Stomach (tissue), 9 donors: ENCODE measurements around the gene ZBTB17. TPM values are rescaled to one million over a fixed set of nuclear protein-coding genes. Genes with fewer than 3 reads are reported as not detected.
A peak's percentile ranks its signal among the peaks of the same experiment; 100 is the strongest.

Source experiments
- DNase-seq, 2 donors: peaks; one replicate each; pipeline versions ENCODE4 v3.0.0 to v3.0.0-alpha.2; 2013 to 2019
- H3K27ac ChIP-seq, 5 donors: fragments of 200-600 bp in 4 of 5; sonication (generic) in 4 of 5; one replicate each; pipeline ENCODE4 v1.5.1; 2013 to 2019; ENCODE audit warnings: mild to moderate bottlenecking in 1 of 5, moderate library complexity in 1 of 5
- H3K27me3 ChIP-seq, 3 donors: fragments of 200-600 bp; sonication (generic); one replicate each; pipeline ENCODE4 v1.5.1; 2017 to 2019; ENCODE audit warnings: mixed run types in 1 of 3
- H3K36me3 ChIP-seq, 4 donors: fragments of 200-600 bp; sonication (generic); 1 replicate in 3 of 4; 2 replicates in 1 of 4; pipeline ENCODE4 v1.5.1; 2016 to 2019
- H3K4me1 ChIP-seq, 4 donors: fragments of 200-600 bp; sonication (generic); one replicate each; pipeline ENCODE4 v1.5.1; 2016 to 2019
- H3K4me3 ChIP-seq, 4 donors: fragments of 200-600 bp; sonication (generic) in 3 of 4; one replicate each; pipeline ENCODE4 v1.5.1; 2016 to 2019; ENCODE audit warnings: mild to moderate bottlenecking in 1 of 4
- H3K9me3 ChIP-seq, 4 donors: fragments of 200-600 bp; sonication (generic); one replicate each; pipeline ENCODE4 v1.5.1; 2016 to 2019
- EP300 ChIP-seq: sonication (generic); formaldehyde crosslinking; IDR thresholded peaks from one replicate; pipeline ENCODE4 v1.6.1; 2017; ENCODE audit warnings: antibody characterized with exemption
- POLR2A ChIP-seq, 4 donors: fragments of 450-650 bp; IDR thresholded peaks; one replicate each; pipeline ENCODE4 v1.6.1; 2016; ENCODE audit warnings: antibody characterized with exemption in 4 of 4, control low read depth in 2 of 4, mild to moderate bottlenecking in 1 of 4, moderate library complexity in 1 of 4
- POLR2AphosphoS5 ChIP-seq, 3 donors: sonication (generic); formaldehyde crosslinking; IDR thresholded peaks; one replicate each; pipeline ENCODE4 v1.6.1; 2016; ENCODE audit warnings: antibody characterized with exemption in 3 of 3
- WGBS, 5 donors: extraction: QIAGEN DNeasy Blood & Tissue Kit in 3 of 5; methylation state at CpG; one replicate each; pipeline versions ENCODE4 v1.1.5 to v1.1.7; 2013 to 2018; 5-methylcytosine and 5-hydroxymethylcytosine counted together
- intact Hi-C: fragments of 100-400 bp; cut with DNase I; formaldehyde crosslinking; loops from one replicate; pipeline ENCODE4 v1.15.1; 2023; ENCODE audit warnings: low total_unique reads
- polyA plus RNA-seq, 3 donors: library from polyadenylated mRNA; stranded (reverse); fragments of 200-250 nt; gene quantifications; one replicate each; pipeline ENCODE4 v1.2.3, GENCODE V29; 2013
- total RNA-seq, 5 donors: library from RNA; depleted of rRNA; stranded (reverse); fragments of >200 nt; gene quantifications; one replicate each; pipeline versions ENCODE4 v1.1.0 to v1.2.3, GENCODE V29; 2014 to 2016
- TF ChIP-seq, protein P1 (sequence below), 7 experiments: fragments of 450-650 bp in 4 of 7; fragments of 200-600 bp in 3 of 7; sonication (generic) in 3 of 7; IDR thresholded peaks; one replicate each; pipeline ENCODE4 v1.5.1; 2016 to 2019; ENCODE audit warnings: antibody characterized with exemption in 7 of 7, control low read depth in 2 of 7, mild to moderate bottlenecking in 1 of 7
- donor health status: healthy with polysubstance abuse.
- donor health status: Bipolar disorder and iron deficiency.
- donor health status: healthy.

The ZBTB17 gene
- total and polyA plus RNA-seq, 8 donors: 13.0 to 136 (median 46.5) TPM

DNA sequence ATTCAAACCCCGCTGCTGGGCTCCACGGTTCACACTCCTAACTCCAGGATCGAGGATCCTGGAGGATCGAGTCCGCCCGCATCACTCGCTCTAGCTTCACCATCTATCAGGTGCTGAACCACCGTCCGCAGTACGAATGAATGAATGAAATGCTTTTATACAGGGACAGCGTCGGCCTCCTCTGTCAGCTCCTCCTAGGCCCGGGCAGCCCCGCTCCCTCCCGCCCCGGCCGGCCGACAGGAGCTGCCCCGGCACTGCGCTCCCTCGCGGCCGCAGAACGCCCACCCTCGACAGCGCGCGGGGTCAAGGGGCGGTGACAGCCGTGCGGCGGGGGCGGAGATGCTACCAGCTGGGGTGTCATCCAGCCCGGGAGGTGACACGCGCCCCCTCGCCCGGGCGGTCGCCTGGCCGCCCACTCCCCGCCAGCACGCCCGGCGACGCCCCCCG lies 520 bp downstream of the ZBTB17 start:
- H3K27ac ChIP-seq: peak overlapping the region; percentile 59 to 90 (median 84)
- 0 to 2% (median 1%) methylated on average over 11 to 47 of the region's 47 CpGs for WGBS, 5 donors
- peak; percentile 31 to 80 for DNase-seq

DNA sequence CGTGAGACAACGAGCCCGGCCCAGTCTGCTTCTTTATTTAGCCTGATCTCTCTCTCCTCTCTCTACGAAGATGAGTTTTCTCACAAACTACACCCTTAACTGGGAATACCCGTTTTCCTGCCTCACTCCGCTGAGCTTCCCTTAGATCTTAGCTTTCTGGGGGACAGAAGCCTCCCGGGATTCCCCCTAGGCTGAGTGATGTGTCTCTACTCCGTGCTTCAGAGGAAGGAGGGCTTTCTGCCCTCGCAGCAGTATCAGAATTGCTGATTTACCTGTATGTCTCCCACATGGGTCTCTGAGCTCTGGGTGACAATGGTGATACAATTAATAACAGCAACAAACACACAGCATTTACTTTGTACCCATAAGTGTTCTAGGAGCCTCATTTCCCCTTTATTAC lies 1.0 kb downstream of the ZBTB17 start:
- WGBS, 5 donors: 43 to 54% (median 49%) methylated on average over 8 to 9 of the region's 9 CpGs
- H3K36me3 ChIP-seq: peaks cover 8 to 30% (median 24%) of the 10 kb centered on the region in 4 donors
- peak overlapping the region; percentile 79 to 100 (median 98) for H3K4me3 ChIP-seq
- TF ChIP-seq, protein P1, sequence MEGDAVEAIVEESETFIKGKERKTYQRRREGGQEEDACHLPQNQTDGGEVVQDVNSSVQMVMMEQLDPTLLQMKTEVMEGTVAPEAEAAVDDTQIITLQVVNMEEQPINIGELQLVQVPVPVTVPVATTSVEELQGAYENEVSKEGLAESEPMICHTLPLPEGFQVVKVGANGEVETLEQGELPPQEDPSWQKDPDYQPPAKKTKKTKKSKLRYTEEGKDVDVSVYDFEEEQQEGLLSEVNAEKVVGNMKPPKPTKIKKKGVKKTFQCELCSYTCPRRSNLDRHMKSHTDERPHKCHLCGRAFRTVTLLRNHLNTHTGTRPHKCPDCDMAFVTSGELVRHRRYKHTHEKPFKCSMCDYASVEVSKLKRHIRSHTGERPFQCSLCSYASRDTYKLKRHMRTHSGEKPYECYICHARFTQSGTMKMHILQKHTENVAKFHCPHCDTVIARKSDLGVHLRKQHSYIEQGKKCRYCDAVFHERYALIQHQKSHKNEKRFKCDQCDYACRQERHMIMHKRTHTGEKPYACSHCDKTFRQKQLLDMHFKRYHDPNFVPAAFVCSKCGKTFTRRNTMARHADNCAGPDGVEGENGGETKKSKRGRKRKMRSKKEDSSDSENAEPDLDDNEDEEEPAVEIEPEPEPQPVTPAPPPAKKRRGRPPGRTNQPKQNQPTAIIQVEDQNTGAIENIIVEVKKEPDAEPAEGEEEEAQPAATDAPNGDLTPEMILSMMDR (IDR thresholded peaks at IDR 0.05): no peak
- TF ChIP-seq POLR2AphosphoS5 (IDR thresholded peaks at IDR 0.05) (no peak), POLR2A (IDR thresholded peaks at IDR 0.05) (no peak), EP300 (no peak)
- intact Hi-C loops: no loop called here
- H3K9me3 ChIP-seq: no peaks in the 10 kb centered on the region
- DNase-seq: no peak
- H3K27me3 ChIP-seq: no peaks in the 10 kb centered on the region
- H3K27ac ChIP-seq: peak overlapping the region in 1 of 5 donors; percentile 90
- H3K4me1 ChIP-seq: peaks cover 11 to 45% (median 29%) of the 10 kb centered on the region in 4 donors

More for the DNA sequence above, 520 bp downstream of the ZBTB17 start:
- intact Hi-C loops: no loop called here
- Histone ChIP-seq H3K9me3 (no peaks in the 10 kb centered on the region), H3K4me1 (peaks cover 11 to 45% (median 29%) of the 10 kb centered on the region in 4 donors), H3K27me3 (no peaks in the 10 kb centered on the region), H3K36me3 (peaks cover 8 to 26% (median 20%) of the 10 kb centered on the region in 4 donors), H3K4me3 (peak overlapping the region; percentile 79 to 100 (median 98))
- TF ChIP-seq EP300: no peak
- TF ChIP-seq, protein P1 (IDR thresholded peaks at IDR 0.05): no peak
- TF ChIP-seq POLR2AphosphoS5 (IDR thresholded peaks at IDR 0.05): no peak
- TF ChIP-seq POLR2A (IDR thresholded peaks at IDR 0.05): no peak

DNA sequence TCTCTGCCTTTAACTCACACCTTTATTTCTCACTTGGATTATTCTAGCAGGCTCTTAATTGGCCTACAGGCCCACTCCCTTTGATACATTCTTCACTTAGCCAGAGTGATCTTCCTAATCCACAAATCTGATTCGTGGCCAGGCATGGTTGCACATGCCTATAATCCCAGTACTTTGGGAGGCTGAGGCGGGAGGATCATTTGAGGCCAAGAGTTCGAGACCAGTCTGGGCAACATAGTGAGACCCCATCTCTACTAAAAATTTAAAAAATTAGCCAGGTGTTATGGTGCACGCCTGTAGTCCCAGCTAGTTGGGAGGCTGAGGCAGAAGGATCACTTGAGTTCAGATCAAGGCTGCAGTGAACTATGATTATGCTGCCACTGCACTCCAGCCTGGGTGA lies 2.1 kb downstream of the ZBTB17 start:
- Histone ChIP-seq H3K36me3 (peaks cover 8 to 41% (median 35%) of the 10 kb centered on the region in 4 donors), H3K4me3 (no peak overlapping the region), H3K27ac (no peak overlapping the region), H3K4me1 (peaks cover 11 to 45% (median 29%) of the 10 kb centered on the region in 4 donors), H3K9me3 (no peaks in the 10 kb centered on the region), H3K27me3 (no peaks in the 10 kb centered on the region)
- TF ChIP-seq EP300 (no peak), POLR2A (IDR thresholded peaks at IDR 0.05) (no peak), POLR2AphosphoS5 (IDR thresholded peaks at IDR 0.05) (no peak)
- TF ChIP-seq, protein P1 (IDR thresholded peaks at IDR 0.05): no peak
- WGBS, 5 donors: 95 to 99% (median 96%) methylated on average over 4 of the region's 4 CpGs
- intact Hi-C loops: no loop called here
- DNase-seq: no peak

DNA sequence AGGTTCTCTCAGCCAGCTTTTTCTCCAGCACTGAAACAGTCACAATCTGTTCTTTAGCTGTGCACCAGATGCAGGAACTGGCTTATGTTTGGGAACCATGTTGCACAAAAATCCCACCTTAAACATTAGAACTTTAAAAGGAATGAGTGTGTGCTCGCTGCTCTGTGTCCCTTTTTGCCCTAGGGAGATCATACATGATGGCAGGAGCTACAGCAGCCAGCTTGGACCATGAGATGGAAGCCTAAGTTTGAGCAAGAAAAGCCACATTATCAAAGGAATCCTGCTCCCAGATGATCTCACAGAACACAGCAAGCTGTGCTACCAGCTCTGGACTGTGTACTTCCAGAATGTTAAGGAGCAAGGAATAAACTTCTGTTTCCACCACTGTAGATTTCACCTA lies 3.5 kb downstream of the ZBTB17 start:
- intact Hi-C loops: no loop called here
- no peak for DNase-seq
- peaks cover 8 to 48% (median 41%) of the 10 kb centered on the region in 4 donors for H3K36me3 ChIP-seq
- WGBS, 5 donors: 87 to 98% (median 95%) methylated on average over 1 of the region's 1 CpG
- no peak for TF ChIP-seq EP300
- TF ChIP-seq POLR2AphosphoS5 (IDR thresholded peaks at IDR 0.05): no peak
- no peak for TF ChIP-seq POLR2A (IDR thresholded peaks at IDR 0.05)
- TF ChIP-seq, protein P1 (IDR thresholded peaks at IDR 0.05): no peak
- peaks cover 11 to 45% (median 29%) of the 10 kb centered on the region in 4 donors for H3K4me1 ChIP-seq
- no peak overlapping the region for H3K27ac ChIP-seq
- H3K4me3 ChIP-seq: no peak overlapping the region
- no peaks in the 10 kb centered on the region for H3K27me3 ChIP-seq
- no peaks in the 10 kb centered on the region for H3K9me3 ChIP-seq
